HFFc6 (cell line): ENCODE data around the gene SDK2. TPM values are rescaled to one million over a fixed set of nuclear protein-coding genes. Genes with fewer than 3 reads are reported as not detected.

ENCODE experiments used
- DNase-seq: peaks from one replicate; pipeline ENCODE4 v3.0.0-alpha.2; 2018
- H3K27ac Mint-ChIP-seq: 2 replicates; pipeline ENCODE4 v1.8.0; 2020; ENCODE audit warnings: mild to moderate bottlenecking, mixed read lengths
- H3K27me3 Mint-ChIP-seq: 2 replicates; pipeline ENCODE4 v1.8.0; 2021; ENCODE audit warnings: mild to moderate bottlenecking, moderate library complexity, mixed read lengths; ENCODE audit not compliant: insufficient read depth
- H3K36me3 Mint-ChIP-seq: 2 replicates; pipeline ENCODE4 v1.8.0; 2021; ENCODE audit warnings: low read depth, mixed read lengths
- H3K4me1 Mint-ChIP-seq: 2 replicates; pipeline ENCODE4 v1.8.0; 2020; ENCODE audit warnings: low read depth, mixed read lengths
- H3K4me3 Mint-ChIP-seq: 2 replicates; pipeline ENCODE4 v1.8.0; 2020; ENCODE audit warnings: mild to moderate bottlenecking, moderate library complexity, mixed read lengths
- H3K9me3 Mint-ChIP-seq: 2 replicates; pipeline ENCODE4 v1.8.0; 2020; ENCODE audit warnings: mild to moderate bottlenecking, mixed read lengths
- CTCF ChIP-seq: fragments of 200-600 bp; sonication (generic); IDR thresholded peaks from 2 replicates; pipeline ENCODE4 v1.5.0; 2021; ENCODE audit warnings: antibody characterized with exemption, mild to moderate bottlenecking
- total RNA-seq, 6 experiments: library from RNA; stranded (reverse); fragmentation: NEBNext Ultra II Directional; extraction: Animal tissue kit (Norgen Biotek cat#: 25700); gene quantifications; 2 replicates in 1 of 6; 3 replicates in 5 of 6; pipeline ENCODE4 v1.2.3, GENCODE V29; 2021

Gene SDK2
- total RNA-seq, 6 experiments from 2014 or later = 0.03 TPM; not detected in 4

- H3K9me3 Mint-ChIP-seq = peaks cover 43% of the 10 kb centered on the region
- H3K4me3 Mint-ChIP-seq = no peak overlapping the region
- H3K27ac Mint-ChIP-seq = no peak overlapping the region
- peaks cover 17% of the 10 kb centered on the region; the same call in 1 of the 2 replicates for H3K36me3 Mint-ChIP-seq
- H3K4me1 Mint-ChIP-seq = no peaks in the 10 kb centered on the region
- TF ChIP-seq CTCF = no peak
- no peak for DNase-seq
- H3K27me3 Mint-ChIP-seq = peaks cover 1% of the 10 kb centered on the region
These were observed 161.4 kb downstream of the SDK2 start for GRCh38 chr17:73482894-73483293.

GRCh38 chr17:73482251-73482716, 162.0 kb downstream of the SDK2 start:
- no peaks in the 10 kb centered on the region for H3K4me1 Mint-ChIP-seq
- H3K9me3 Mint-ChIP-seq = peaks cover 40% of the 10 kb centered on the region
- no peak for DNase-seq
- peaks cover 17% of the 10 kb centered on the region; the same call in 1 of the 2 replicates for H3K36me3 Mint-ChIP-seq
- no peak for TF ChIP-seq CTCF
- no peak overlapping the region for H3K27ac Mint-ChIP-seq
- peaks cover 1% of the 10 kb centered on the region for H3K27me3 Mint-ChIP-seq
- H3K4me3 Mint-ChIP-seq = no peak overlapping the region

GRCh38 chr17:73481676-73482075, 162.6 kb downstream of the SDK2 start:
- Mint-ChIP-seq H3K4me1 (no peaks in the 10 kb centered on the region), H3K27ac (no peak overlapping the region), H3K36me3 (peaks cover 17% of the 10 kb centered on the region; the same call in 1 of the 2 replicates), H3K9me3 (peaks cover 34% of the 10 kb centered on the region), H3K27me3 (peaks cover 1% of the 10 kb centered on the region), H3K4me3 (no peak overlapping the region)
- DNase-seq = no peak
- TF ChIP-seq CTCF = no peak

- H3K27me3 Mint-ChIP-seq = no peaks in the 10 kb centered on the region; the same call in none of the 2 replicates
- no peak for DNase-seq
- H3K9me3 Mint-ChIP-seq = peaks cover 28% of the 10 kb centered on the region
- H3K27ac Mint-ChIP-seq = no peak overlapping the region
- TF ChIP-seq CTCF = no peak
- H3K4me3 Mint-ChIP-seq = no peak overlapping the region
- H3K4me1 Mint-ChIP-seq = no peaks in the 10 kb centered on the region
- peaks cover 12% of the 10 kb centered on the region; the same call in 1 of the 2 replicates for H3K36me3 Mint-ChIP-seq
These were observed 163.5 kb downstream of the SDK2 start for GRCh38 chr17:73480740-73481139.

- H3K4me1 Mint-ChIP-seq = no peaks in the 10 kb centered on the region
- H3K4me3 Mint-ChIP-seq = no peak overlapping the region
- DNase-seq = no peak
- peaks cover 29% of the 10 kb centered on the region for H3K9me3 Mint-ChIP-seq
- no peak for TF ChIP-seq CTCF
- 0 out of 2 replicates have a peak, but pooled peaks cover 5% of the 10 kb centered on the region for H3K36me3 Mint-ChIP-seq
- H3K27ac Mint-ChIP-seq = no peak overlapping the region
- H3K27me3 Mint-ChIP-seq = no peaks in the 10 kb centered on the region; the same call in none of the 2 replicates
These were observed 165.3 kb downstream of the SDK2 start for GRCh38 chr17:73478768-73479424.
